ENCODE results near the gene CORO2A. TPM values are rescaled to one million over a fixed set of nuclear protein-coding genes. Genes with fewer than 3 reads are reported as not detected.

The CORO2A gene
- total RNA-seq, 4 donors from 2014 or later: 0.77 to 4.8 (median 0.86) TPM

DNA sequence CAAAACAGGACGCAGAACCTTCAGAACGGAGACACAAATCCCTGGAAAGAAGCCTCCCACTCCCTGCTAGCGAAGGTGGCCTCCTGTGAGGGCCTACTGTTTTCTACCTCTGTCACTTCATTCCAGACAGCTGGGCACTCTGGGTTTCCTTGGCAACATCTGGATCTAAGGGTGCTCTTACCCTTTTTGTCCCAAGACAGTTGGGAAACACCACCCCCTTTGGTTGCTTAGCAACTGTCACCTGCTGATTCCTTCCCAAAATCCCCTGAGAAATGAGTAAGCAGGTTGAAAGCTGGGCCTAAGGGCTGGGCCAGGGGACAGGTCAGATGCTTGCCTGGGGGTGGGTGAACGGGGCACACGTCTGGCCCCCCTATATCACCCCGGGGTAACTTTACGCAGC lies 106.5 kb downstream of the CORO2A start:
- H3K9me3 ChIP-seq: no peaks in the 10 kb centered on the region
- 92 to 97% methylated on average over 2 to 3 of the region's 7 CpGs for WGBS, 2 donors (ENCODE audit: low coverage in 1 of 2)
- H3K27ac ChIP-seq: no peak overlapping the region
- TF ChIP-seq EP300 (IDR thresholded peaks at IDR 0.05) (no peak), POLR2AphosphoS5 (IDR thresholded peaks at IDR 0.05) (no peak), POLR2A (IDR thresholded peaks at IDR 0.05) (no peak)
- TF ChIP-seq, protein P1, sequence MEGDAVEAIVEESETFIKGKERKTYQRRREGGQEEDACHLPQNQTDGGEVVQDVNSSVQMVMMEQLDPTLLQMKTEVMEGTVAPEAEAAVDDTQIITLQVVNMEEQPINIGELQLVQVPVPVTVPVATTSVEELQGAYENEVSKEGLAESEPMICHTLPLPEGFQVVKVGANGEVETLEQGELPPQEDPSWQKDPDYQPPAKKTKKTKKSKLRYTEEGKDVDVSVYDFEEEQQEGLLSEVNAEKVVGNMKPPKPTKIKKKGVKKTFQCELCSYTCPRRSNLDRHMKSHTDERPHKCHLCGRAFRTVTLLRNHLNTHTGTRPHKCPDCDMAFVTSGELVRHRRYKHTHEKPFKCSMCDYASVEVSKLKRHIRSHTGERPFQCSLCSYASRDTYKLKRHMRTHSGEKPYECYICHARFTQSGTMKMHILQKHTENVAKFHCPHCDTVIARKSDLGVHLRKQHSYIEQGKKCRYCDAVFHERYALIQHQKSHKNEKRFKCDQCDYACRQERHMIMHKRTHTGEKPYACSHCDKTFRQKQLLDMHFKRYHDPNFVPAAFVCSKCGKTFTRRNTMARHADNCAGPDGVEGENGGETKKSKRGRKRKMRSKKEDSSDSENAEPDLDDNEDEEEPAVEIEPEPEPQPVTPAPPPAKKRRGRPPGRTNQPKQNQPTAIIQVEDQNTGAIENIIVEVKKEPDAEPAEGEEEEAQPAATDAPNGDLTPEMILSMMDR (IDR thresholded peaks at IDR 0.05): no peak
- no peak overlapping the region for H3K4me3 ChIP-seq
- H3K36me3 ChIP-seq: peaks cover 0 to 42% of the 10 kb centered on the region in 2 donors
- peaks cover 0 to 10% (median 0%) of the 10 kb centered on the region in 3 donors for H3K4me1 ChIP-seq
- no peaks in the 10 kb centered on the region for H3K27me3 ChIP-seq
- no peak for ATAC-seq

DNA sequence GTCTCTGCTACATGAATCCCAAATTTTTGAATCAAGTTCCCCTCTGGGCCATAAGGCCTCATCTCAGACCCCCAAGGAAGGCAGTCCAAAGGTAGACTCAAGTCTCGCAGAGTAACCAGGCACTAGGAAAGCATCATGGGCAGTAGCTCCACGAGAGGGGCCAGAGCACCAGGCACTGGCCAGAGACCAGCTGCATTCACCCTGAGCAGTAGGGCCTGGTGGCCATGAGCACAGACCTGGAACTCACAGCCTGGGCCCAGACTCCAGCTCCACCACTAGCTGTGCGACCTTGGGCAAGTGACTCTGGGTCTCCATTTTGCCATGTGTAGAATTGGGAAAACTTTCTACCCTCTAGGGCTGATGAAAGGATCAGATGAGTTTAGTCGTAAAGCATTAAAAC lies 107.4 kb downstream of the CORO2A start:
- Histone ChIP-seq H3K27ac (no peak overlapping the region), H3K4me3 (no peak overlapping the region), H3K9me3 (no peaks in the 10 kb centered on the region), H3K4me1 (peaks cover 0 to 10% (median 0%) of the 10 kb centered on the region in 3 donors), H3K27me3 (no peaks in the 10 kb centered on the region), H3K36me3 (peaks cover 0 to 51% of the 10 kb centered on the region in 2 donors)
- WGBS, 2 donors (ENCODE audit: low coverage in 1 of 2): 96% methylated on average over 4 of the region's 4 CpGs; no CpG with 5 or more reads in 1 of the 2 donors
- TF ChIP-seq EP300 (IDR thresholded peaks at IDR 0.05) (no peak), POLR2A (IDR thresholded peaks at IDR 0.05) (no peak), POLR2AphosphoS5 (IDR thresholded peaks at IDR 0.05) (no peak)
- TF ChIP-seq, protein P1 (IDR thresholded peaks at IDR 0.05): no peak
- no peak for ATAC-seq

DNA sequence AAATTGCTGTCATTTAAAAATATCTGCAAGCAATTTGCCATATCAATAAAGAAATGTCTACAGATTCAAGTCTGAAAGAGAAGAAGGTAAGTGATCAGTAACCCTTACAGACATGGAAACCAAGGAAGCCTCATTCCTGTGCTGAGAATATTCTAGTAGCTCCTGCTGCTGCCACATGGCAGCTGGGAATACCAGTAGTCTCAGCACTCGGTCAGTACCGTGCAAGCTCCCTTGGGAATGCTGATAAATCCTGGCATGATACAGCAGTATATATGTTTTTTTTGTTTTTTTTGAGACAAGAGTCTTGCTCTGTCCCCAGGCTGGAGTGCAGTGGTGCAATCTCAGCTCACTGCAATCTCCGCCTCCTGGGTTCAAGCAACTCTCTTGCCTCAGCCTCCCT lies 108.0 kb downstream of the CORO2A start:
- no peak for ATAC-seq
- TF ChIP-seq EP300 (IDR thresholded peaks at IDR 0.05) (no peak), POLR2A (IDR thresholded peaks at IDR 0.05) (no peak)
- TF ChIP-seq, protein P1 (IDR thresholded peaks at IDR 0.05): no peak

DNA sequence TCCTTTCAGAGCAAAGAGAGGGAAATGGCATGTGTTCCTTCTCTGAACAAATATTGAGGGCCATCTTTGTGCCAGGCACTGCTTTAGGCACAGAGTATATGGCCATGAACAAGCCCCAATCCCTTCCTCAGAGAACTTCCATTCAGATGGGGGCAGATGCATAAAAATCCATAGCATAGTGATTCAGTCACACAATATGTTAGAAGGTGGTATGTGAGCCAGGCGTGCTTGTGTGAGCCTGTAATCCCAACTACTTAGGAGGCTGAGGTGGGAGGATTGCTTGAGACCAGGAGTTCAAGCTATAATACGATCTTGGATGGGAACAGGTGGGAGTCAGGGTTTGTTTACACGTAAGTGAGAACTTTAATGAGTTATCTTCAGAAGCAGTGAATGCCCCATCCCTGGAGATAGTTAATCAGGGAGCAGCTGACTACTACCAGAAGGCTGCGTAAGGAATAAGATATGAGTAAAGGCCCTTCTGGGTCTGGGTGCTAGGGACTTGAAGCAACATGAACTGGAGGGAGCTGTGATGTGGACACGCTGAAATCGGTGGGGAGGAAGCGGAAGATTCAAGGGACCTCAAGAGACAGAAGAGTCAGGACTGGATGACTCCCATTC lies 108.8 kb downstream of the CORO2A start:
- no peaks in the 10 kb centered on the region for H3K9me3 ChIP-seq
- WGBS, 2 donors (ENCODE audit: low coverage in 1 of 2): 88 to 98% methylated on average over 5 to 7 of the region's 7 CpGs
- H3K36me3 ChIP-seq: peaks cover 0 to 62% of the 10 kb centered on the region in 2 donors
- H3K4me1 ChIP-seq: peaks cover 0 to 10% (median 0%) of the 10 kb centered on the region in 3 donors
- TF ChIP-seq, protein P1 (IDR thresholded peaks at IDR 0.05): no peak
- no peak for TF ChIP-seq POLR2AphosphoS5 (IDR thresholded peaks at IDR 0.05)
- no peak for TF ChIP-seq POLR2A (IDR thresholded peaks at IDR 0.05)
- TF ChIP-seq EP300 (IDR thresholded peaks at IDR 0.05): no peak
- no peak for ATAC-seq
- H3K27me3 ChIP-seq: no peaks in the 10 kb centered on the region
- no peak overlapping the region for H3K27ac ChIP-seq
- no peak overlapping the region for H3K4me3 ChIP-seq

More for the DNA sequence above, 108.0 kb downstream of the CORO2A start:
- 66 to 77% methylated on average over 2 of the region's 3 CpGs for WGBS, 2 donors (ENCODE audit: low coverage in 1 of 2)
- peaks cover 0 to 57% of the 10 kb centered on the region in 2 donors for H3K36me3 ChIP-seq
- H3K27me3 ChIP-seq: no peaks in the 10 kb centered on the region
- no peaks in the 10 kb centered on the region for H3K9me3 ChIP-seq
- no peak overlapping the region for H3K4me3 ChIP-seq
- H3K27ac ChIP-seq: no peak overlapping the region
- peaks cover 0 to 10% (median 0%) of the 10 kb centered on the region in 3 donors for H3K4me1 ChIP-seq

DNA sequence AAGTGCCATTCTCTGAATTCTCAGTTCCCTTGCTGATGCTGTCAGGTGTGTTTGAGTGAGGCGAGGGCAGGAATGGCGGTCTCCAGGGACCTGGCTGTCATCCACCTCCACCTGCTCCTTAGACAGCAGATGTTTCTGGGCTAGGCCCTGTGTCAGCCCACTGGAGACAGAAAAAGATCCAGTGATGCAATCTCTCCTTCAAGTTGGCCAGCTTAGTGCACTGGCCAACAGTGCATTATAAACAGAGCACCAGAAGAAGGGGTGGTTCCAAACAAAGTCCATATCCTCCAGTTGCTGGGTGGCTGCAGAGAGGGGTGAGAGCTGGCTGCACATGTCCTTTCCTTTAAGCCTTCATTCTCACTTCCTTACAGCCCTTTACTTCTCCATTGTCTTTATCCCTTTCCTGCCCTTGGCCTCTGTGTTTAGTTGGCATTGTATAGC lies 109.4 kb downstream of the CORO2A start:
- TF ChIP-seq EP300 (IDR thresholded peaks at IDR 0.05) (no peak), POLR2A (IDR thresholded peaks at IDR 0.05) (no peak), POLR2AphosphoS5 (IDR thresholded peaks at IDR 0.05) (no peak)
- TF ChIP-seq, protein P1 (IDR thresholded peaks at IDR 0.05): no peak
- Histone ChIP-seq H3K4me1 (peaks cover 0 to 9% (median 0%) of the 10 kb centered on the region in 3 donors), H3K4me3 (no peak overlapping the region), H3K9me3 (no peaks in the 10 kb centered on the region), H3K27me3 (no peaks in the 10 kb centered on the region), H3K36me3 (peaks cover 0 to 68% of the 10 kb centered on the region in 2 donors), H3K27ac (peak overlapping the region in 1 of 4 donors; percentile 11)
- ATAC-seq: peak; percentile 48
- 80 to 100% methylated on average over 1 to 2 of the region's 2 CpGs for WGBS, 2 donors (ENCODE audit: low coverage in 1 of 2)
